Measurements from ENCODE around the gene DTNBP1.

DNA sequence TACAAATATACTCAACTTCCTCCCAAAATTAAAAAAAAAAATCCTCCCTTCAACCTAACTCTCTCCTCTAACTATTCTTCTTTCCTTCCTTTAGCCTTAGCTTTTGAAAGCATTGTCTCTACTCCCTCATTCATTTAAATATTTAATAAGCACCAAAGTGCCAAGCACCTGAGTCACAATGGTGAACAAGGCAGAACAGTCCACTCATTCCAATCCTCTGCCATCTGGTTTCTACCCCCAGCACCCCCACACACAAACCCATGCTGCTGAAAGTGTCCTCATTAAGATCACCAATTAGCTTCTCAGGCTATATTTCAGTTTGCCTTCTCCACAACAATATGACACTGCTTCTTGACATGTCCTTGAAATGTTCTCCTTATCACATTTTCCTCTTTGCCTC, 76.3 kb downstream of the DTNBP1 start:
- TF ChIP-seq POLR2AphosphoS5 (IDR thresholded peaks at IDR 0.05; ENCODE audit: low read depth, low read length), result no peak
- TF ChIP-seq, protein P1, sequence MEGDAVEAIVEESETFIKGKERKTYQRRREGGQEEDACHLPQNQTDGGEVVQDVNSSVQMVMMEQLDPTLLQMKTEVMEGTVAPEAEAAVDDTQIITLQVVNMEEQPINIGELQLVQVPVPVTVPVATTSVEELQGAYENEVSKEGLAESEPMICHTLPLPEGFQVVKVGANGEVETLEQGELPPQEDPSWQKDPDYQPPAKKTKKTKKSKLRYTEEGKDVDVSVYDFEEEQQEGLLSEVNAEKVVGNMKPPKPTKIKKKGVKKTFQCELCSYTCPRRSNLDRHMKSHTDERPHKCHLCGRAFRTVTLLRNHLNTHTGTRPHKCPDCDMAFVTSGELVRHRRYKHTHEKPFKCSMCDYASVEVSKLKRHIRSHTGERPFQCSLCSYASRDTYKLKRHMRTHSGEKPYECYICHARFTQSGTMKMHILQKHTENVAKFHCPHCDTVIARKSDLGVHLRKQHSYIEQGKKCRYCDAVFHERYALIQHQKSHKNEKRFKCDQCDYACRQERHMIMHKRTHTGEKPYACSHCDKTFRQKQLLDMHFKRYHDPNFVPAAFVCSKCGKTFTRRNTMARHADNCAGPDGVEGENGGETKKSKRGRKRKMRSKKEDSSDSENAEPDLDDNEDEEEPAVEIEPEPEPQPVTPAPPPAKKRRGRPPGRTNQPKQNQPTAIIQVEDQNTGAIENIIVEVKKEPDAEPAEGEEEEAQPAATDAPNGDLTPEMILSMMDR (IDR thresholded peaks at IDR 0.05; ENCODE audit: control extremely low read depth in 1 of 3, insufficient read depth in 1 of 3, low read depth in 1 of 3, low read length in 3 of 3), result no peak
- no peak for TF ChIP-seq SP4 (IDR thresholded peaks at IDR 0.05; ENCODE audit: low read length)
- no peak for TF ChIP-seq JUND (IDR thresholded peaks at IDR 0.05; ENCODE audit: low read length)
